SJSA1 (cell line): ENCODE data around the gene DLG2. TPM values are rescaled to one million over a fixed set of nuclear protein-coding genes. Genes with fewer than 3 reads are reported as not detected.

Experiments
- DNase-seq, 2 experiments: peaks; one replicate each; pipeline ENCODE4 v3.0.0-alpha.2; 2015 to 2020; ENCODE audit warnings: low spot score in 2 of 2, low read depth in 1 of 2
- H3K27ac ChIP-seq: fragments of 250-450 bp; sonication (Bioruptor Pico); 2 replicates; pipeline ENCODE4 v1.5.1; 2020; ENCODE audit warnings: mild to moderate bottlenecking, moderate library complexity
- H3K27me3 ChIP-seq: fragments of 250-450 bp; sonication (Bioruptor Pico); replicated peaks from 2 replicates; pipeline ENCODE4 v1.5.1; 2020; ENCODE audit warnings: mild to moderate bottlenecking, moderate library complexity
- H3K36me3 ChIP-seq: fragments of 250-450 bp; sonication (Bioruptor Pico); 2 replicates; pipeline ENCODE4 v1.5.1; 2020; ENCODE audit warnings: mild to moderate bottlenecking
- H3K4me1 ChIP-seq: fragments of 250-450 bp; sonication (Bioruptor Pico); replicated peaks from 2 replicates; pipeline ENCODE4 v1.6.1; 2021; ENCODE audit warnings: mild to moderate bottlenecking
- H3K4me3 ChIP-seq: fragments of 250-450 bp; sonication (Bioruptor Pico); 2 replicates; pipeline ENCODE4 v1.5.1; 2020; ENCODE audit warnings: mild to moderate bottlenecking
- H3K9me3 ChIP-seq: fragments of 250-450 bp; sonication (Bioruptor Pico); replicated peaks from 2 replicates; pipeline ENCODE4 v1.5.1; 2020; ENCODE audit warnings: mild to moderate bottlenecking
- total RNA-seq: library from RNA; depleted of rRNA; stranded (reverse); fragments of >200 nt; shearing (Covaris generic); gene quantifications from 2 replicates; pipeline ENCODE4 v1.2.3, GENCODE V29; 2014

The DLG2 gene
- total RNA-seq, 1 experiment from 2014 or later: 0.13 TPM

DNA sequence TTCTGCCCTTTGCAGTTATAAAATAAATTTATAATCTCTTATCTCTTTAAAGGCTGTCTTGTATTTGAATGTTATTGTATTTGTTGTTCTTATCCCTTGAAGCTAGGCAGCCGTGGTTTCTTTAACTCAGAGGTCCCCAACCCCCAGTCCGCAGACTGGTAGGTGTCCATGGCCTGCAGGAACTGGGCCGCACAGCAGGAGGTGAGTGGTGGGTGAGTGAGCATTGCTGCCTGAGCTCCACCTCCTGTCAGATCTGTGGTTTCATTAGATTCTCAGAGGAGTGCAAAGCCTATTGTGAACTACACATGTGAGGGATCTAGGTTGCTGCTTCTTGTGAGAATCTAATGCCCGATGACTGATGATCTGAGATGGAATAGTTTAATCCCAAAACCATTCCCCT lies 1961.0 kb downstream of the DLG2 start:
- Histone ChIP-seq H3K36me3 (no peaks in the 10 kb centered on the region), H3K4me3 (no peak overlapping the region), H3K9me3 (no peaks in the 10 kb centered on the region), H3K4me1 (no peaks in the 10 kb centered on the region), H3K27me3 (no peaks in the 10 kb centered on the region), H3K27ac (no peak overlapping the region)
- DNase-seq: no peak

DNA sequence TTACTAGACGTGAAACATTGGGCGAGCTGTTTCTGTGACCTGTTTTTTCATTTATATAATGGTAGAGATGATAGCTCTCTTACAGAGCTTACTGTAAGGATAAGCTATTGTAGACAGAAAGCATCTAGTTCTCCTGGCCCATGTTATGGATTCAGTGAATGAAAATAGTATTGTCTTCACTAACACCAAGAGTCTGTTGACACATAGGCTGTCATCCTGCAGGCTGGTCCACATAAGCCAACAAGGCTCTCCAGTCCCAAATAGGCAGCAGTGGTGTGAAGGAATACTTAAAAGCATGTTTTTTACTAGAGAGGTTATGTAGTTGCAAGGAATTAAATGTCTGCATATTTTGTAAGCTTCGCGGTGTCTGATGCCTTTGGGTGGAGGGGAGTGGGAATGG lies 1963.2 kb downstream of the DLG2 start:
- no peaks in the 10 kb centered on the region for H3K9me3 ChIP-seq
- H3K27me3 ChIP-seq: no peaks in the 10 kb centered on the region
- H3K4me3 ChIP-seq: no peak overlapping the region
- no peak overlapping the region for H3K27ac ChIP-seq
- no peak for DNase-seq
- no peaks in the 10 kb centered on the region for H3K36me3 ChIP-seq
- no peaks in the 10 kb centered on the region for H3K4me1 ChIP-seq

DNA sequence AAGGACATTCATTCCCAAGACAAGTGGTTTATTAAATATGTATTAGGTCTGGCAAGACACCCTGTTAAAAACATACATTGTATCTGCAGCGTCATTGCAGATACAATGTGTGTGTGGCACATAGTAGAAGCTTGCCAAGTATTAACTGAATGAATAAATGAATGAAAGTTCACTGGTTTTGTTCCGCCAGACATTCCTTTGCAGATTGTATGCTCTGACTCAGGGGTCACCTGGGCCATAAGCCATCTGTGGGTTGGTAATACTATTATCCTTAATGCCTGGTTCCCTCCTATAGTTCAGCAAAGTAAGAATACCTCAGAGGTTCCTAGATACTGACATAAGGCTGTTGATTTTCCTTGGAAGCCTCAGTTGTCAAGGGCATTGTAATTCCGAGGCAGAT lies 1963.7 kb downstream of the DLG2 start:
- Histone ChIP-seq H3K4me3 (no peak overlapping the region), H3K9me3 (no peaks in the 10 kb centered on the region), H3K27ac (no peak overlapping the region), H3K36me3 (no peaks in the 10 kb centered on the region), H3K27me3 (no peaks in the 10 kb centered on the region), H3K4me1 (no peaks in the 10 kb centered on the region)
- no peak for DNase-seq

DNA sequence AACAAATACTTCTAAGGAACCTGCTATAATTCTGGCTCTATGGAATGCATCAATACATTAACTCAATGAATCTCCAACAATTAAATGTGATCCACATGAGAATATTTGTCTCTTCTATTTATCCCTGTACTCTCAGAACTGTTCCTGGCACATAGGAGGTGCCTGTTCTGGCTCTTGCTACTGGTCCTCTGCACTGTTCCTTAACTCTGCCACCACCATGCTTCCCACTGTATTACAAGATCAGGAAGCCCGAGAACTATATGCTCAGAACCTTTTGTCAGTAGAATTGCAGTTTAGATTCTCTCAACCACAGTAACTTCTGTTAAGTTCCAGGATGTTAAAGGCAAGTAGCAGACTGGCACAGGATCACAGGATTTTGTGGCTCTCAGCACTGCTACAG lies 1964.7 kb downstream of the DLG2 start:
- H3K4me1 ChIP-seq: no peaks in the 10 kb centered on the region
- H3K4me3 ChIP-seq: no peak overlapping the region
- no peaks in the 10 kb centered on the region for H3K27me3 ChIP-seq
- DNase-seq: no peak
- H3K36me3 ChIP-seq: no peaks in the 10 kb centered on the region
- H3K9me3 ChIP-seq: no peaks in the 10 kb centered on the region
- no peak overlapping the region for H3K27ac ChIP-seq

DNA sequence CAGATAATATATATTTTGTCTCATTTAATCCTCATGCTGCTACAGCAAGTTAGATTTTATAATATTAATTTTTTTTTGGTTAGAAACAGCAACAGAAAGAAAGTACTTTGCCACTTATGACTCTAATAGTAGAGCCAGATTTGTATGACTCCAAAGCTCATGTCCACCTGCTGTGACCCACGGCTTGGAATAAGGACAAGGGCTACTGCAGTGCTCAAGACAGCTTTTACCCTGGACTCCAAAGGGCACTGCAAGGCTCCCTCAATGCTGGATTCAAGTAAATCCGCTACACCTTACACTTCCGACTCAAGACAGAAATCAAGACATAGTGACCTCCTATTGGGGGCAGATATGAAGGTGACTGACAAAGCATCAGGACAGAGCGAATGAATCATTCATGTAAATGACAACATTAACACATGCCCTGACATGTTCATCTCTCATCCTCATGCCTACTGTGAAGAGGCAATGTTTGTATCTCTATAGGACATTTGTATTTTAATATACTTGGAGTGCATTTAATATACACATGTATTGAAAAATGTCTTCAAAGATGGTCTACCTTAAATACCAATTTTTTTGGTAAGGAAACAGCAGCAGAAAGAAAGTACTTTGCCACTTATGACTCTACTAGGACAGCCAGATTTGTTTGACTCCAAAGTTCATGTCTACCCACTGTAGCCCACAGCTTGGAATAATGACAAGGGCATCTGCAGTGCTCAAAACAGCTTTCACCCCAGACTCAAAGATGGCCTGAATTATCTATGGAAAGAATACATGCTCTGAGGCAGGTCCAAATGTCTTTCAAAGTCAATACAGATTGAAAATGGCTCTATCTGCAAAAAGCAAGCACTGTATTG lies 1965.4 kb downstream of the DLG2 start:
- no peaks in the 10 kb centered on the region for H3K4me1 ChIP-seq
- no peaks in the 10 kb centered on the region for H3K27me3 ChIP-seq
- H3K36me3 ChIP-seq: no peaks in the 10 kb centered on the region
- H3K27ac ChIP-seq: no peak overlapping the region
- H3K9me3 ChIP-seq: no peaks in the 10 kb centered on the region
- no peak overlapping the region for H3K4me3 ChIP-seq
- DNase-seq: no peak

DNA sequence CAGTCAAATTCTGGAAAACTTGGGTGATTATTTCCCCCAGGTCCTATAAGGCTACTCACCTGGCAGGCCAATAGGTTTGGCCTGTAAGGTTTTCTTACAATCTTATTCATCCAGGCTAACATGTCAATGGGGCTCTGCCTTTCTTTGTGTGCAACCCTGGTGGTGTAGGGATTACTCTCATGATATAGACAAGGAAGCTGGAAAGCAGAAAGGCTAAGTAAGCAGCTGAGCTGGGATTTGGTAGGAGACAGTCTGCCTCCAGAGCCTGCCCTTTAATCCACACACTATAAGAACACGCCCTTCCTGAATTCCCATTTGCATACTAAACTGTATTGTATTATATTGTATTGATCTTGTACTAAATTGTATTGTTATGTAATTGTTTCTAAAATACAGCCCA lies 1967.7 kb downstream of the DLG2 start:
- Histone ChIP-seq H3K27ac (no peak overlapping the region), H3K9me3 (no peaks in the 10 kb centered on the region), H3K4me3 (no peak overlapping the region), H3K36me3 (no peaks in the 10 kb centered on the region), H3K4me1 (no peaks in the 10 kb centered on the region), H3K27me3 (no peaks in the 10 kb centered on the region)
- no peak for DNase-seq

DNA sequence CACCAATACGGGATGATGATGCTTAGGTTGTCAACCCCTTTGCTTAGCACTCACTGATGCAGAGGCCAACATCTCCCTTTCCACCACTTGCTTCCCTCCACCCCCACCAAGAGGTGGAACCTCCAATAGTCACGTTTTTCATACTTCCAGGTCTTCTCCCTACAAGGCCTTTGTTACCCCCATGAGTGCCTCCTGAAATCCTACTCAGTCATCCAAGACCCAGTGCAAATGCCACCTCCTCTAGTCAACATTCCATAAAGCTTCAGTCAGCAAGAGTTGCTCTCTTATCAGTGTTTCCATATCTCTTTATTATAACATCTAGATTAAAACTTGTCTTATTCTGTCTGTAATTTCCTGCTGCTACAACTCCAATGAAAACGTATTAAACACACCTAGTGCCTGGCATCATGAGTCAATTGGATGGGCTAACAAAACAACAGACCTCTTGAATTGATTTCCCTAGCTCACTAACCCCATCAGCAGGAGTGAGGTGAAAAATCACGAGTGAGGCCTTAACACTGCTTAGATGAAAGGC lies 1970.3 kb downstream of the DLG2 start:
- Histone ChIP-seq H3K9me3 (no peaks in the 10 kb centered on the region), H3K4me1 (no peaks in the 10 kb centered on the region), H3K27me3 (no peaks in the 10 kb centered on the region), H3K4me3 (no peak overlapping the region), H3K36me3 (no peaks in the 10 kb centered on the region), H3K27ac (no peak overlapping the region)
- DNase-seq: no peak

DNA sequence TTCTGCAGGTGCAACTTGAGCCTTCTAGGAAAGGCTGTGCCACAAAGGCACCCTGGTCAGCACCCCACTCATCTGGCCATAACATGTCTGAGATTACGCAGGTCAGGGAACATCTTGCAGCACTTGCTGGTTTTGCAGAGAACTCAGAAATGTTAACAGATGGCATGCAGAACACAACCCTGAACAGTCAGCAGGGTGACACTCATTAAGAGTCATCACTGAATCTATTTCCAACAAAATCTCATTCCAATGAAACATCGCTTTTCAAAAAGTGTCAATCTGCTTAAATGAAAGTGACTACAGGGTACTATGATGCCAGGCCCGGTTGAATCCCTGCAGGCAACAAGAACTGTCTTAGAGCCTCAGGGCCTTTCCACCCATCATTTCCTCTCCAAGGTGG lies 1971.2 kb downstream of the DLG2 start:
- no peak for DNase-seq
- Histone ChIP-seq H3K27ac (no peak overlapping the region), H3K36me3 (no peaks in the 10 kb centered on the region), H3K4me1 (no peaks in the 10 kb centered on the region), H3K4me3 (no peak overlapping the region), H3K9me3 (no peaks in the 10 kb centered on the region), H3K27me3 (no peaks in the 10 kb centered on the region)

DNA sequence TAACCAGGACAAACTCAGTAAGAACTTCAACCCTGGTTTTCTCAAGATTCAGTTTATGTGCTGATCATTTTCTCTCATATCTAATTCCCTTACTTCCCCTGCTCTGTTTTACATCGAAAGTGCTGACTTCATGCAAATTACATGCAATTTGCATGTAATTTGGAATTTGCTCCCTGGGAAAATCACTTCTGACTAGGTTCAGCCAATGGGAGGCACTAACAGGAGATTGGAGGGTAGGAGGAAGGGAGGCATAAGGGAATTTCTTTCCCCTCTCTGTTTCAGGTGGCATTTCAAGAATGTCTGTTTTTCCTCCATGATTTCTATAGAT lies 1977.7 kb downstream of the DLG2 start:
- Histone ChIP-seq H3K4me1 (no peaks in the 10 kb centered on the region), H3K27ac (no peak overlapping the region), H3K4me3 (no peak overlapping the region), H3K36me3 (no peaks in the 10 kb centered on the region), H3K9me3 (no peaks in the 10 kb centered on the region), H3K27me3 (no peaks in the 10 kb centered on the region)
- no peak for DNase-seq

DNA sequence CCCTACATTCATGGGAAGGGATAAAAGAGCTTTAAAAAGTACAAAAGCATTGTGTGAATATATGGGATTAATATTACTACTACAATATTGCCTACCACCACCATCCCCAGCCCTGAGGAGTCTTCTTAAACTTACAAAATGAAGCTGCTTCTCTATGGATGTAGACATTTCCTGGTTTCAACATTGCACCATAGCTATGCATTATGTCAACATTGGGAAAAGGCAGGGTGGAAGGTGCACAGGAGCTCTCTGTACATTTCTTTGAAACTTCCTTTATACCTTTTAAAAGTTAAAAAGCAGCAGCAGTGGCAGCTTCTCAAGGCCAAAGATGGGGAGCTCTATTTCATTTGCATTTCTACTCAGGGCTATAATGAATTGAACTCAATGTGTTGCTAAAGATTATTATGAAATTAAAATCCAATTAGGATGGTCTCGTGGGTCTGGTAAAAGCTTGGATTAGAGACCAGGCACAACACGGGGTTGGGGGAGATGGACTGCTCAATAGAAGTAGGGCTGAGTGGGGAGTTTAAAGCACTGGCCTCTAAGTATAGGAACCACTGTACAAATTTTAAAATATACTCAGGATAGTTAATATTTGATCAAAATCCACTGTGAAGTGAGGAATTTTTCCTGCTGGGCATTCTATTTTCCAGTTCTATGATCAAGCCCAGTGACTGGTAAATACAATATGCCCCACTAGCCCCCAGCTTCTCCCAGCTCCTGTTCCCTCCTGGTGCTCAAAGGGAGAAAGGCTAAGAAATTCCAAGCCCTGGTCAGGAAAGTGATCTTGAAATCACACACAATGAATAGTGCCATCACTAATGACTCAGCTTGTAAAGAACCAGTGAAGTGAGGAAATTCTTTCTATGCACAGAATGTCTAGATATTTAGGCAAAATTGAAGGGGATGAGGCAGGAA lies 1978.3 kb downstream of the DLG2 start:
- Histone ChIP-seq H3K27me3 (no peaks in the 10 kb centered on the region), H3K36me3 (no peaks in the 10 kb centered on the region), H3K9me3 (no peaks in the 10 kb centered on the region), H3K4me1 (no peaks in the 10 kb centered on the region), H3K4me3 (no peak overlapping the region), H3K27ac (no peak overlapping the region)
- DNase-seq: no peak

DNA sequence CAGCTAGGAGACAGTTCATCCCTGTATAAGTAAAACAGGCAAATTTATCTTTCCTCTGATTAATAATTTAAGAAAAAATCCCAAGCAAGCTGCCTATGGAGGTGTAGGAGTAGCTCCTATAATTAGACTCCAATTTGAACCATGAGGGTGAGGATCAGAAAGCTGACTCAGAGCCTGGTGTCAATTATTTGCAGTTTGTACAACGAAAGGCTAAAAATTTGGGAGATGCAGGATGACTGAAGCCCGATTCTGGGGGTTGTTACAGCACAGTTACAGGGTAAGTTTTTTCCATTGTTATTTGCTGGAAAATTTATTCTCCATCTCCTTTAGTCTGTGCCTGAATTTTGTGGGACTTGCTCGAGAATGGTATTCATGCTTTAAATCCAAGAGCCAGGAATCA lies 1981.6 kb downstream of the DLG2 start:
- Histone ChIP-seq H3K27ac (no peak overlapping the region), H3K4me3 (no peak overlapping the region), H3K4me1 (no peaks in the 10 kb centered on the region), H3K27me3 (no peaks in the 10 kb centered on the region), H3K36me3 (no peaks in the 10 kb centered on the region), H3K9me3 (no peaks in the 10 kb centered on the region)
- DNase-seq: no peak

DNA sequence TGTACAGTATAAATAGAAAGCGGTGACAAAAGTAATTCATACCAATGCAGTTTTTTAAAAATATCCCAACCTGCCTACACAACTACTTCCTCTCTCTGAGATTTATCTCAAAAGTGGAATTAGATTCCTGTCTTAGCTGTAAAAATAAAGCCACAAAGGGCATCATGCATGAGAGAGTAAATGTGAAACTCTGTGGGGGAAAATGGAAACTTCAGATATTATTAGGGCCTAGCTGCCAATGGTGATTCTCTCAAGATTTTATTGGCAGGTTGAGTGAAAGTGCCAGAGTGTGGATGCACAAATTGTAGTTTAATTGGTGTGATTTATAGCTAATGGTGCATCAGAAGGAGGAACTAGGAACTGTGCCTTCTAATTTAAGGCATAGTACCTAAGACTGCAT lies 1984.0 kb downstream of the DLG2 start:
- Histone ChIP-seq H3K9me3 (no peaks in the 10 kb centered on the region), H3K27ac (no peak overlapping the region), H3K4me3 (no peak overlapping the region), H3K36me3 (no peaks in the 10 kb centered on the region), H3K4me1 (no peaks in the 10 kb centered on the region), H3K27me3 (no peaks in the 10 kb centered on the region)
- no peak for DNase-seq

DNA sequence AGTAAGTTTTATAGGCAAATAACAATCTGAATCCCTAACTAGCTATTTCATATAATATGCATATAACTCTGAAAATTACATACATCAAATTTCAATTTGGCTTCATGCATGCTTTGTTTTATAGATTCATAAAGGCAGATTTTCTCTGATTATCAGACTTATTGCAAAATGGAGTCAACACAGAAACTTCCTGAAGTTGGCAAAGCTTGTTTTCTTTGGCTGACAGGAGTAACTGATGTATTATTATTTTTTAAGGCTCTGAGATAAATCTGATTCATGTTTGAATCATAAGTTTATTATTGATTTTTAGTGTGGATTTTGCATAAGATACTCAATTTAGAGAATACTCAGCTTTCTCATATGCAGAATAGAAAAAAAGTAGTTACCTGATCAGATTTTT lies 1984.6 kb downstream of the DLG2 start:
- H3K9me3 ChIP-seq: no peaks in the 10 kb centered on the region
- H3K4me3 ChIP-seq: no peak overlapping the region
- H3K4me1 ChIP-seq: no peaks in the 10 kb centered on the region
- no peak for DNase-seq
- H3K36me3 ChIP-seq: no peaks in the 10 kb centered on the region
- no peaks in the 10 kb centered on the region for H3K27me3 ChIP-seq
- H3K27ac ChIP-seq: no peak overlapping the region

DNA sequence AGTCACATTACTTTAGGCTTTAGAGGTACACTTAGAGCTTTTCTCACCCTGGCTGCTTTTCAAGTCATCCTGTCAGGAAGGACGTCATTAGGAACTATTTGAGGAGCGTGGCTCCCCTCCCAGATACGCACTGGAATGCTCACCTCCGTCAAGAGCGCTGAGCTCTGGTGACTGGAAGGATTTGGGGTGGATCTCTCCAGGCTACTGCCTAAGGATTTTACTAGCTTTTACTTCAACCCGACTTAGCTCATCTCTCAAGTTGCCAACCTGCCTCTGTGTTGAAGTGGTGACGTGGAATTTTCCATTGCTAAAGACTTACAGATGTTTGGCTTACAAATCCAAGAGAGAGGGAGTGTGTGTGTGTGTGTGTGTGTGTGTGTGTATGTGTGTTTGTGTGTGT lies 1985.6 kb downstream of the DLG2 start:
- Histone ChIP-seq H3K27ac (no peak overlapping the region), H3K27me3 (no peaks in the 10 kb centered on the region), H3K4me1 (no peaks in the 10 kb centered on the region), H3K36me3 (no peaks in the 10 kb centered on the region), H3K9me3 (no peaks in the 10 kb centered on the region), H3K4me3 (no peak overlapping the region)
- no peak for DNase-seq
